GM20431 (cell line): ENCODE results near the gene NCAPG2.

Experiments
- in situ Hi-C: fragments of 300-500 bp; cut with MseI, MboI; formaldehyde crosslinking; loops from one replicate; pipeline ENCODE4 v1.15.0; 2020; ENCODE audit warnings: low sequenced_read_pairs; ENCODE audit not compliant: unreplicated experiment

The NCAPG2 gene

GRCh38 chr7:158735935-158736334 lies 31.3 kb upstream of the NCAPG2 start:
- in situ Hi-C loops: no loop called here

GRCh38 chr7:158734861-158735260 lies 30.3 kb upstream of the NCAPG2 start:
- in situ Hi-C loops: no loop called here

GRCh38 chr7:158733775-158734494 lies 29.3 kb upstream of the NCAPG2 start:
- in situ Hi-C loops: no loop called here

GRCh38 chr7:158733220-158733519 lies 28.6 kb upstream of the NCAPG2 start:
- in situ Hi-C loops: no loop called here

GRCh38 chr7:158732494-158733219 lies 28.1 kb upstream of the NCAPG2 start:
- in situ Hi-C loops: no loop called here

- in situ Hi-C loops: no loop called here
These were observed 27.2 kb upstream of the NCAPG2 start for GRCh38 chr7:158731761-158732160.

GRCh38 chr7:158730383-158731346 lies 26.1 kb upstream of the NCAPG2 start:
- in situ Hi-C loops: no loop called here

GRCh38 chr7:158729646-158730382 lies 25.2 kb upstream of the NCAPG2 start:
- in situ Hi-C loops: no loop called here

GRCh38 chr7:158728911-158729645 lies 24.5 kb upstream of the NCAPG2 start:
- in situ Hi-C loops: no loop called here

- in situ Hi-C loops: no loop called here
These were observed 23.1 kb upstream of the NCAPG2 start for GRCh38 chr7:158727690-158728089.

GRCh38 chr7:158726277-158726807 lies 21.7 kb upstream of the NCAPG2 start:
- in situ Hi-C loops: no loop called here

GRCh38 chr7:158725506-158725800 lies 20.8 kb upstream of the NCAPG2 start:
- in situ Hi-C loops: no loop called here

- in situ Hi-C loops: no loop called here
These were observed 20.3 kb upstream of the NCAPG2 start for GRCh38 chr7:158724658-158725505.

- in situ Hi-C loops: no loop called here
These were observed 19.2 kb upstream of the NCAPG2 start for GRCh38 chr7:158723714-158724385.

- in situ Hi-C loops: no loop called here
These were observed 18.7 kb upstream of the NCAPG2 start for GRCh38 chr7:158723266-158723665.

GRCh38 chr7:158722574-158723237 lies 18.1 kb upstream of the NCAPG2 start:
- in situ Hi-C loops: no loop called here

- in situ Hi-C loops: no loop called here
These were observed 15.5 kb upstream of the NCAPG2 start for GRCh38 chr7:158720112-158720511.
